MM.1S (cell line): ENCODE data around the gene MACROD2.

ENCODE experiments used
- DNase-seq: peaks from one replicate; pipeline ENCODE4 v3.0.0-alpha.2; 2015
- H2AFZ ChIP-seq: fragments of 300-600 bp; sonication (generic); 2 replicates; pipeline ENCODE4 v1.6.0; 2016; ENCODE audit warnings: antibody characterized with exemption, low read length
- H3F3A ChIP-seq: fragments of 300-600 bp; sonication (generic); 2 replicates; pipeline ENCODE4 v1.6.1; 2016; ENCODE audit warnings: mild to moderate bottlenecking, antibody characterized with exemption, low read length, moderate library complexity, mixed read lengths; ENCODE audit not compliant: insufficient read depth
- H3K27ac ChIP-seq: fragments of 300-600 bp; sonication (generic); 2 replicates; pipeline ENCODE4 v1.5.1; 2016; ENCODE audit warnings: mild to moderate bottlenecking, low read length
- H3K27me3 ChIP-seq: fragments of 300-600 bp; sonication (generic); replicated peaks from 2 replicates; pipeline ENCODE4 v1.6.0; 2016; ENCODE audit warnings: low read length; ENCODE audit not compliant: insufficient read depth
- H3K36me3 ChIP-seq: fragments of 300-600 bp; sonication (generic); replicated peaks from 2 replicates; pipeline ENCODE4 v1.6.1; 2016; ENCODE audit warnings: mild to moderate bottlenecking, low read length, mixed read lengths; ENCODE audit not compliant: insufficient read depth
- H3K4me1 ChIP-seq: fragments of 300-600 bp; sonication (generic); 2 replicates; pipeline ENCODE4 v1.6.1; 2016; ENCODE audit warnings: low read length, mixed read lengths
- H3K4me2 ChIP-seq: fragments of 300-600 bp; sonication (generic); 2 replicates; pipeline ENCODE4 v1.6.0; 2016; ENCODE audit warnings: low read depth, low read length
- H3K4me3 ChIP-seq: fragments of 300-600 bp; sonication (generic); 2 replicates; pipeline ENCODE4 v1.5.1; 2016; ENCODE audit warnings: low read length, mixed read lengths
- H3K79me2 ChIP-seq: fragments of 300-600 bp; sonication (generic); 2 replicates; pipeline ENCODE4 v1.6.1; 2016; ENCODE audit warnings: mixed run types, low read length, mixed read lengths
- H3K9ac ChIP-seq: fragments of 300-600 bp; sonication (generic); 2 replicates; pipeline ENCODE4 v1.6.1; 2016; ENCODE audit warnings: low read length, mixed read lengths
- H3K9me2 ChIP-seq: fragments of 300-600 bp; sonication (generic); replicated peaks from 2 replicates; pipeline ENCODE4 v1.6.1; 2016; ENCODE audit warnings: mild to moderate bottlenecking, low read length, mixed read lengths; ENCODE audit not compliant: insufficient read depth
- H3K9me3 ChIP-seq: fragments of 300-600 bp; sonication (generic); replicated peaks from 2 replicates; pipeline ENCODE4 v1.6.1; 2016; ENCODE audit warnings: mild to moderate bottlenecking, low read length, mixed read lengths; ENCODE audit not compliant: insufficient read depth
- H4K20me1 ChIP-seq: fragments of 300-600 bp; sonication (generic); 2 replicates; pipeline ENCODE4 v1.6.1; 2016; ENCODE audit warnings: mild to moderate bottlenecking, low read length, moderate library complexity, mixed read lengths; ENCODE audit not compliant: insufficient read depth
- EZH2 ChIP-seq: fragments of 300-600 bp; sonication (generic); optimal IDR thresholded peaks from 2 replicates; pipeline ENCODE3; 2017; ENCODE audit warnings: low read depth, mild to moderate bottlenecking, antibody characterized with exemption, low read length, mixed read lengths
- EZH2phosphoT487 ChIP-seq: fragments of 300-600 bp; sonication (generic); IDR thresholded peaks from 2 replicates; pipeline ENCODE4 v1.6.1; 2018; ENCODE audit warnings: antibody characterized with exemption, low read length
- TF ChIP-seq, protein P1 (sequence below): fragments of 300-600 bp; sonication (generic); IDR thresholded peaks from 2 replicates; pipeline ENCODE4 v1.5.1; 2016; ENCODE audit warnings: antibody characterized with exemption, low read length, mixed read lengths

The MACROD2 gene

DNA sequence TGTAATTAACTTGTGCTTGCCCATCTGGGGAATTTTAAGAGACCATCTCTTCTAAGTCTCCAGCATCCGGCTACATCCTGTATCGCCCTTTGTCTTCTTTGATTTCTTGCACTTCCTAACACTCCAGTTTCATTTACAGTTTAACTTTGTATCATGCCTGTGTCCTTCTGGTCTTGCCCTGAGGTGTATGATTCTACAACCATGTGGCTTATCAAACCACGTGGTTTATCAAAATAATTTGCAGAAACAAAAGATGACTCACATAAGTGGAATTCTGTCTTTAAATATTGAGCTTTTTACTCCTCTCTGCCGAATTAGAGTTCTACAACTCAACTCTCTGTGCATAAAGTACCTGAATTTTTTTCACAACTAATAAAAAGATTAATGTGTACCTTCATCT, 1997.2 kb downstream of the MACROD2 start:
- H3K36me3 ChIP-seq: no peaks in the 10 kb centered on the region
- H3K79me2 ChIP-seq: no peaks in the 10 kb centered on the region

DNA sequence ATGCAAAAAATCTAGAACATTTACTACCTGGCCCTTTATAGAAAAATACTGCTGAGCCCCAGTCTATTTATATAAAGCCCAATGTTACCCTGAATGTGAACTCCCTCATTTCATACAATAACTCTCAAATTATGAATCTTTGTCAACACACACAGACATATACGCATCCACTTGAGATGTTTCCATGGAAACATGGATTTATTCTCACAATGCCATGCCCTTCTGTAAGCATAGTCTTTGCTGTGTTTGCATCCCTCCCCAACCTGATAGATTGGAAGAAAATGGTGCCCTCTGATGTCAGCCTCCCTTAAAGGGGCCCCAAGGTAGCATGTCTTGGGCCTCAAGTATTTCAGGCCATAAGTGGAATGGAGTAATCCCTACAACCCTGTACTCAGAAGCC, 2004.8 kb downstream of the MACROD2 start:
- H3K36me3 ChIP-seq: no peaks in the 10 kb centered on the region
- no peak overlapping the region for H2AFZ ChIP-seq
- H3K4me2 ChIP-seq: no peak overlapping the region
- no peak overlapping the region for H3K27ac ChIP-seq
- TF ChIP-seq EZH2 (no peak), EZH2phosphoT487 (no peak)
- TF ChIP-seq, protein P1, sequence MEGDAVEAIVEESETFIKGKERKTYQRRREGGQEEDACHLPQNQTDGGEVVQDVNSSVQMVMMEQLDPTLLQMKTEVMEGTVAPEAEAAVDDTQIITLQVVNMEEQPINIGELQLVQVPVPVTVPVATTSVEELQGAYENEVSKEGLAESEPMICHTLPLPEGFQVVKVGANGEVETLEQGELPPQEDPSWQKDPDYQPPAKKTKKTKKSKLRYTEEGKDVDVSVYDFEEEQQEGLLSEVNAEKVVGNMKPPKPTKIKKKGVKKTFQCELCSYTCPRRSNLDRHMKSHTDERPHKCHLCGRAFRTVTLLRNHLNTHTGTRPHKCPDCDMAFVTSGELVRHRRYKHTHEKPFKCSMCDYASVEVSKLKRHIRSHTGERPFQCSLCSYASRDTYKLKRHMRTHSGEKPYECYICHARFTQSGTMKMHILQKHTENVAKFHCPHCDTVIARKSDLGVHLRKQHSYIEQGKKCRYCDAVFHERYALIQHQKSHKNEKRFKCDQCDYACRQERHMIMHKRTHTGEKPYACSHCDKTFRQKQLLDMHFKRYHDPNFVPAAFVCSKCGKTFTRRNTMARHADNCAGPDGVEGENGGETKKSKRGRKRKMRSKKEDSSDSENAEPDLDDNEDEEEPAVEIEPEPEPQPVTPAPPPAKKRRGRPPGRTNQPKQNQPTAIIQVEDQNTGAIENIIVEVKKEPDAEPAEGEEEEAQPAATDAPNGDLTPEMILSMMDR: no peak
- no peaks in the 10 kb centered on the region for H3K4me1 ChIP-seq
- no peaks in the 10 kb centered on the region; the same call in 1 of the 2 replicates for H3K9me3 ChIP-seq
- H4K20me1 ChIP-seq: no peaks in the 10 kb centered on the region
- H3K9ac ChIP-seq: no peak overlapping the region
- no peaks in the 10 kb centered on the region for H3K9me2 ChIP-seq
- no peaks in the 10 kb centered on the region for H3K27me3 ChIP-seq
- no peaks in the 10 kb centered on the region for H3F3A ChIP-seq
- no peak for DNase-seq
- no peak overlapping the region for H3K4me3 ChIP-seq
- no peaks in the 10 kb centered on the region for H3K79me2 ChIP-seq

More for the DNA sequence above, 1997.2 kb downstream of the MACROD2 start:
- Histone ChIP-seq H4K20me1 (no peaks in the 10 kb centered on the region), H3K4me3 (no peak overlapping the region), H3K27me3 (no peaks in the 10 kb centered on the region), H3K27ac (no peak overlapping the region), H3K4me2 (no peak overlapping the region), H3K9me2 (no peaks in the 10 kb centered on the region), H3K9ac (no peak overlapping the region), H2AFZ (no peak overlapping the region), H3K4me1 (no peaks in the 10 kb centered on the region), H3F3A (no peaks in the 10 kb centered on the region), H3K9me3 (no peaks in the 10 kb centered on the region; the same call in 1 of the 2 replicates)
- DNase-seq: no peak
- TF ChIP-seq, protein P1: no peak
- TF ChIP-seq EZH2phosphoT487 (no peak), EZH2 (no peak)

DNA sequence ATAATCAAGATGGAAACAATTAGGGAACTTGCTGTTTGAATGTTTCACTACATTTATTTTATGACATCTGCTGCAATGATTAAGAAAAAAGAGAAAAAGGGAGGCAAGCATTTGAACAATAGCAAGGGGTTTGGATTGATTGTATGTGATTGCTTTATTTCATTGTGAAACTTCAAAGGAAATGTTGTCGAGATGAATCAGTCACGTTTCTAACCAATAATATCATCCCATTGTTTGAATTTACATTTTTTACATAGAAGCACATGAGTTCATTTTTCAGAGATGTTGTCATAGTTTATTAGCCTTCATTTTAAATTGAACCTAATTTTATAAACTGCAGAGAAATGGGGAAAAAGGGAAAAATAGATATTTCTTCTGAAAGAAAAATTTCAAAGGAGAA, 2006.0 kb downstream of the MACROD2 start:
- H3K4me3 ChIP-seq: no peak overlapping the region
- H2AFZ ChIP-seq: no peak overlapping the region
- no peaks in the 10 kb centered on the region; the same call in 1 of the 2 replicates for H3K9me3 ChIP-seq
- H3K27ac ChIP-seq: no peak overlapping the region
- TF ChIP-seq, protein P1: no peak
- no peak for DNase-seq
- no peaks in the 10 kb centered on the region for H3K9me2 ChIP-seq
- H3F3A ChIP-seq: no peaks in the 10 kb centered on the region
- H3K4me2 ChIP-seq: no peak overlapping the region
- H3K27me3 ChIP-seq: no peaks in the 10 kb centered on the region
- no peaks in the 10 kb centered on the region for H4K20me1 ChIP-seq
- H3K79me2 ChIP-seq: no peaks in the 10 kb centered on the region
- peaks cover 4% of the 10 kb centered on the region for H3K4me1 ChIP-seq
- H3K36me3 ChIP-seq: no peaks in the 10 kb centered on the region
- no peak overlapping the region for H3K9ac ChIP-seq

DNA sequence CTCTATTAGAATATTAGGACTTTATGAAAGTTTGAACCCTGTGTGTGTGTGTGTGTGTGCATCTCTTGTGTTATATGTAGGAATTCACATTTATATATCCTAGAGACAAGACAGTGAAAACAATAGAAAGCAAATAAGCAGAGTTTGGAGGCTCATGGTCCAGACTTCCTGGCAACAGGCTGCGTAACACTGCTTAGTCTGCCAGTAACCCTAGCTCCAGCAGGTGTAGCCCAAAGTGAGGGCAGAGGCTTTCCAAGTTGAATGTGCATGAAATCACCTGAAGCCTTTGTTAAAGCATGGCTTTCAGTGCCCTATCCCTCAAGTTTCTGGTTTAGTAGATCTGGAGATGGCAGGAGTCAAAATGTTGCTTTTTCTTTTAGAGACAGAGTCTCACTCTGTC, 2008.0 kb downstream of the MACROD2 start:
- H3K4me1 ChIP-seq: peaks cover 21% of the 10 kb centered on the region
- no peaks in the 10 kb centered on the region for H3K27me3 ChIP-seq
- no peaks in the 10 kb centered on the region for H3K36me3 ChIP-seq
- H3K27ac ChIP-seq: no peak overlapping the region
- no peaks in the 10 kb centered on the region for H3K9me2 ChIP-seq
- no peak overlapping the region for H2AFZ ChIP-seq
- no peak overlapping the region for H3K9ac ChIP-seq
- H3F3A ChIP-seq: peaks cover 15% of the 10 kb centered on the region
- H3K4me2 ChIP-seq: no peak overlapping the region
- no peak for TF ChIP-seq EZH2phosphoT487
- TF ChIP-seq, protein P1: no peak
- no peak for TF ChIP-seq EZH2
- DNase-seq: no peak
- no peak overlapping the region for H3K4me3 ChIP-seq
- no peaks in the 10 kb centered on the region for H3K79me2 ChIP-seq
- H4K20me1 ChIP-seq: no peaks in the 10 kb centered on the region
- no peaks in the 10 kb centered on the region for H3K9me3 ChIP-seq
